ENCODE results near the gene CLDN25.
A peak's percentile ranks its signal among the peaks of the same experiment; 100 is the strongest.

GRCh38 chr11:113773416-113774173 lies 6.0 kb upstream of the CLDN25 start, which contains the start of gene ZW10:
- TF ChIP-seq CTCF (optimal IDR thresholded peaks at IDR 0.05 in 1 of 3, IDR thresholded peaks at IDR 0.05 in 1 of 3, conservative IDR thresholded peaks at IDR 0.05 in 1 of 3; ENCODE audit: extremely low read depth in 1 of 3, insufficient read depth in 2 of 3, low read length in 3 of 3) (peak; percentile 50 to 73 (median 68)), EZH2 (IDR thresholded peaks at IDR 0.05; ENCODE audit: low read length) (no peak)

All from keratinocyte (primary cell).